Epithelial cell of esophagus (primary cell): Measurements from ENCODE around the gene UCHL5.

Experiments used
- DNase-seq: peaks from one replicate; pipeline ENCODE4 v3.0.0; 2010; ENCODE audit warnings: low read depth
- H3K4me3 ChIP-seq: 2 replicates; pipeline ENCODE4 v1.5.1; 2011; ENCODE audit warnings: mild to moderate bottlenecking, low read length, control low read depth
- TF ChIP-seq, protein P1 (sequence below): IDR thresholded peaks from 2 replicates; pipeline ENCODE4 v1.5.1; 2011; ENCODE audit warnings: low read depth, mild to moderate bottlenecking, low read length, control low read depth, inconsistent platforms; ENCODE audit not compliant: insufficient read depth; ENCODE audit errors: missing control alignments

UCHL5 gene

GRCh38 chr1:193079187-193079586 lies 20.0 kb upstream of the UCHL5 start:
- TF ChIP-seq, protein P1, sequence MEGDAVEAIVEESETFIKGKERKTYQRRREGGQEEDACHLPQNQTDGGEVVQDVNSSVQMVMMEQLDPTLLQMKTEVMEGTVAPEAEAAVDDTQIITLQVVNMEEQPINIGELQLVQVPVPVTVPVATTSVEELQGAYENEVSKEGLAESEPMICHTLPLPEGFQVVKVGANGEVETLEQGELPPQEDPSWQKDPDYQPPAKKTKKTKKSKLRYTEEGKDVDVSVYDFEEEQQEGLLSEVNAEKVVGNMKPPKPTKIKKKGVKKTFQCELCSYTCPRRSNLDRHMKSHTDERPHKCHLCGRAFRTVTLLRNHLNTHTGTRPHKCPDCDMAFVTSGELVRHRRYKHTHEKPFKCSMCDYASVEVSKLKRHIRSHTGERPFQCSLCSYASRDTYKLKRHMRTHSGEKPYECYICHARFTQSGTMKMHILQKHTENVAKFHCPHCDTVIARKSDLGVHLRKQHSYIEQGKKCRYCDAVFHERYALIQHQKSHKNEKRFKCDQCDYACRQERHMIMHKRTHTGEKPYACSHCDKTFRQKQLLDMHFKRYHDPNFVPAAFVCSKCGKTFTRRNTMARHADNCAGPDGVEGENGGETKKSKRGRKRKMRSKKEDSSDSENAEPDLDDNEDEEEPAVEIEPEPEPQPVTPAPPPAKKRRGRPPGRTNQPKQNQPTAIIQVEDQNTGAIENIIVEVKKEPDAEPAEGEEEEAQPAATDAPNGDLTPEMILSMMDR, result no peak
- no peak for DNase-seq
- H3K4me3 ChIP-seq, result no peak overlapping the region

DNA sequence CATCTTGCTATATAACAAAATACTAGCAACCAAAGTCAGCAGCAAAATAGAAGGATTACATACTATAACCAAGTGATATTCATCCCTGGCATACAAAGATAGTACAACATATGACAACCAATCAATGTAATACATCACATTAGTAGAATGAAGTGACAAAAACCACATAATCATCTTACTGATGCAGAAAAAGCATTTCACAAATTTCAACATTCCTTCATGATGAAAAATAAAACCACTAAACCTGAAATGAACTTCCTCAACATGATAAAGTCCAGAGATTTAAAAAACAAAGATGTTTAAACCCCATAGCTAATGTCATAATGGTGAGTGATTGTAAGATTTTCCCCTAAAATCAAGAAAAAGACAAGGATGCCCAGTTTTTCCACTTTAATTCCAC lies 18.8 kb upstream of the UCHL5 start:
- DNase-seq, result no peak
- H3K4me3 ChIP-seq, result no peak overlapping the region
- TF ChIP-seq, protein P1, result no peak

GRCh38 chr1:193070942-193071341 lies 11.8 kb upstream of the UCHL5 start:
- DNase-seq, result no peak
- TF ChIP-seq, protein P1, result no peak
- no peak overlapping the region for H3K4me3 ChIP-seq

DNA sequence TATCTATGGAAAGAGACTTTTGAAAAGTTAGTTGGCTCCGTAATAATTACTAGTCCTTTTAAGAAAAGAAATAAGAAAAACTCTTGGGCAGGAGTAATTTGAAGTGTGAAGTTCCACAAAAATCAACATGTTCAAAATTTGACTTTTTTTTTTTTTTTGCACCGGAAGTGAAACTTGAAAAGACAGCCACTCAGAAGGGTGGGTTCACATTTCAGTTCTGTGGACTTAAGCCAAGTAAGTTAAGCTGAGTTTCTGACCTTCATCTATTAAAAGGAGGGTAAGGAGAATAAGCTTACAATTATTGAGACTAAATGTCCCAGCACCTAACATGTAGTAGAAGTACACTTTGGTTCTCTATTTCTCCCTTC lies 11.2 kb upstream of the UCHL5 start:
- TF ChIP-seq, protein P1, result no peak
- H3K4me3 ChIP-seq, result no peak overlapping the region
- DNase-seq, result no peak

GRCh38 chr1:193069748-193070385 lies 10.7 kb upstream of the UCHL5 start:
- DNase-seq, result peak; percentile 22
- TF ChIP-seq, protein P1, result peak; percentile 40
- H3K4me3 ChIP-seq, result no peak overlapping the region

DNA sequence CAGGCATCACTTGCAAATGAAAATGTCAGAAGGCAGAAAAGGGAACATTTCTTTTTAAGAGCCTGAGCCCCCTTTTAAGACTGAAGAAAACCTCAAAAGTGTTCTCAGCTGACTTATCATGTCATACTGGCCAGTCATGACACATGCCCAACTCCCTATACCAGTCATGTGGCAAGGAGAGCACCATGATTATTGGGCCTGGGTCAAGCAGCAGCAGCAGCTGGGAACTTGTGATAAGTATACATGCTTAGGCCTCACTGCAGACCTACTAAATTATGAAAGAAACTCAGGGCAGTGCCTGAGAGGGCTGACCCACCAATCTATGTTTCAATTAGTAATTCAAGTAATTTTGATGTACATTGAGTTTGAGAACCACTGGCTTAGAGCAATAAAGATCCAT lies 8.9 kb upstream of the UCHL5 start:
- TF ChIP-seq, protein P1, result no peak
- H3K4me3 ChIP-seq, result no peak overlapping the region
- peak; percentile 16 for DNase-seq

- DNase-seq, result no peak
- TF ChIP-seq, protein P1, result no peak
- no peak overlapping the region for H3K4me3 ChIP-seq
Measured at GRCh38 chr1:193066606-193067005, 7.4 kb upstream of the UCHL5 start.
